NCI-H460 (cell line): Measurements from ENCODE around the gene CXCL14. TPM values are rescaled to one million over a fixed set of nuclear protein-coding genes. Genes with fewer than 3 reads are reported as not detected.

Experiments
- total RNA-seq: library from RNA; depleted of rRNA; stranded (reverse); fragments of >200 nt; shearing (Covaris generic); gene quantifications from 2 replicates; pipeline ENCODE4 v1.2.3, GENCODE V29; 2014; rRNA removed

The CXCL14 gene
- total RNA-seq, 1 experiment from 2014 or later: 0.12 TPM

Other genes starting within 250 kb of the CXCL14 start
- 170 and 177 TPM in 2 replicates for gene MACROH2A1, start 179.8 kb downstream of the CXCL14 start, total RNA-seq
- not detected in 2 replicates for gene DCANP1, start 131.6 kb downstream of the CXCL14 start, total RNA-seq
- not detected in 2 replicates for gene TIFAB, start 126.6 kb downstream of the CXCL14 start, total RNA-seq
- not detected in 2 replicates for gene NEUROG1, start 43.0 kb downstream of the CXCL14 start, total RNA-seq